GM23338 (cell line): ENCODE results near the gene PRKACA. TPM values are rescaled to one million over a fixed set of nuclear protein-coding genes. Genes with fewer than 3 reads are reported as not detected.

Source experiments
- ATAC-seq: fragments of 200-7000 bp; cut with Tn5 transposase; 3 replicates; pipeline ENCODE4 v1.9.1; 2020
- DNase-seq: peaks from one replicate; pipeline ENCODE4 v3.0.0-alpha.2; 2015; ENCODE audit warnings: low spot score
- H2AFZ ChIP-seq: fragments of 200-600 bp; sonication (generic); 2 replicates; pipeline ENCODE4 v1.8.0; 2016; ENCODE audit warnings: antibody characterized with exemption, mild to moderate bottlenecking, moderate library complexity
- H3F3A ChIP-seq: fragments of 200-600 bp; sonication (generic); replicated peaks from 2 replicates; pipeline ENCODE4 v1.8.0; 2017; ENCODE audit warnings: antibody characterized with exemption, mixed run types, low read depth
- H3K27ac ChIP-seq: fragments of 200-600 bp; sonication (generic); 2 replicates; pipeline ENCODE4 v1.6.1; 2016; ENCODE audit warnings: low read depth
- H3K27me3 ChIP-seq: fragments of 200-600 bp; sonication (generic); 2 replicates; pipeline ENCODE4 v1.8.0; 2016; ENCODE audit warnings: mild to moderate bottlenecking, mixed run types, moderate library complexity; ENCODE audit not compliant: insufficient read depth
- H3K36me3 ChIP-seq: fragments of 200-600 bp; sonication (generic); 2 replicates; pipeline ENCODE4 v1.8.0; 2016; ENCODE audit warnings: mild to moderate bottlenecking; ENCODE audit not compliant: insufficient read depth
- H3K4me1 ChIP-seq: fragments of 200-600 bp; sonication (generic); 2 replicates; pipeline ENCODE4 v1.8.0; 2016; ENCODE audit warnings: mild to moderate bottlenecking, moderate library complexity; ENCODE audit not compliant: insufficient read depth
- H3K4me2 ChIP-seq: fragments of 200-600 bp; sonication (generic); 2 replicates; pipeline ENCODE4 v1.7.1; 2017; ENCODE audit warnings: mixed run types
- H3K4me3 ChIP-seq: fragments of 200-600 bp; sonication (generic); 2 replicates; pipeline ENCODE4 v1.6.1; 2016; ENCODE audit warnings: mixed run types
- H3K79me2 ChIP-seq: fragments of 200-600 bp; sonication (generic); replicated peaks from 2 replicates; pipeline ENCODE4 v1.8.0; 2017; ENCODE audit warnings: mild to moderate bottlenecking; ENCODE audit not compliant: insufficient read depth
- H3K9me2 ChIP-seq: fragments of 200-600 bp; sonication (generic); 2 replicates; pipeline ENCODE4 v1.8.0; 2017; ENCODE audit not compliant: insufficient read depth
- H4K20me1 ChIP-seq: fragments of 200-600 bp; sonication (generic); replicated peaks from 2 replicates; pipeline ENCODE4 v1.8.0; 2017; ENCODE audit warnings: mild to moderate bottlenecking; ENCODE audit not compliant: insufficient read depth
- H3K27ac Mint-ChIP-seq: 2 replicates; pipeline ENCODE4 v1.8.0; 2020; ENCODE audit warnings: inconsistent platforms, mild to moderate bottlenecking, moderate library complexity, mixed read lengths
- H3K27me3 Mint-ChIP-seq: 3 replicates; pipeline ENCODE4 v1.8.0; 2022; ENCODE audit warnings: low read depth, mild to moderate bottlenecking, moderate library complexity, mixed read lengths, inconsistent platforms; ENCODE audit not compliant: insufficient read depth, poor library complexity
- H3K36me3 Mint-ChIP-seq: 3 replicates; pipeline ENCODE4 v1.8.0; 2021; ENCODE audit warnings: low read depth, mild to moderate bottlenecking, inconsistent platforms, moderate library complexity, mixed read lengths
- H3K4me1 Mint-ChIP-seq: 3 replicates; pipeline ENCODE4 v1.8.0; 2020; ENCODE audit warnings: mild to moderate bottlenecking, inconsistent platforms, mixed read lengths
- H3K4me3 Mint-ChIP-seq: 3 replicates; pipeline ENCODE4 v1.8.0; 2021; ENCODE audit warnings: moderate library complexity, mild to moderate bottlenecking, inconsistent platforms, mixed read lengths
- H3K9me3 Mint-ChIP-seq: 3 replicates; pipeline ENCODE4 v1.8.0; 2020; ENCODE audit warnings: moderate library complexity, mild to moderate bottlenecking, inconsistent platforms, mixed read lengths
- CREB1 ChIP-seq: fragments of 250-450 bp; sonication (Bioruptor Pico); IDR thresholded peaks from 2 replicates; pipeline ENCODE4 v1.5.0; 2020; ENCODE audit warnings: low read depth, mild to moderate bottlenecking, moderate library complexity
- CTCF ChIP-seq, 2 experiments: fragments of 200-600 bp in 1 of 2; sonication (generic) in 1 of 2; conservative IDR thresholded peaks; 2 replicates each; pipeline versions ENCODE4 v1.5.1 to v1.6.1; 2016 to 2017; ENCODE audit warnings: antibody characterized with exemption in 2 of 2, low read depth in 2 of 2, mild to moderate bottlenecking in 2 of 2, moderate library complexity in 1 of 2
- EZH2 ChIP-seq: fragments of 200-600 bp; sonication (generic); IDR thresholded peaks from one replicate; pipeline ENCODE4 v1.8.0; 2017; ENCODE audit warnings: antibody characterized with exemption, mild to moderate bottlenecking, low read depth; ENCODE audit not compliant: unreplicated experiment
- EZH2phosphoT487 ChIP-seq: fragments of 200-600 bp; sonication (generic); IDR thresholded peaks from one replicate; pipeline ENCODE4 v1.8.1; 2018; ENCODE audit warnings: antibody characterized with exemption; ENCODE audit not compliant: unreplicated experiment
- JUNB ChIP-seq: IDR thresholded peaks from one replicate; pipeline ENCODE4 v1.6.1; 2016; ENCODE audit warnings: antibody characterized with exemption; ENCODE audit not compliant: unreplicated experiment
- NANOG ChIP-seq: IDR thresholded peaks from 2 replicates; pipeline ENCODE4 v1.6.1; 2016; ENCODE audit warnings: antibody characterized with exemption, borderline replicate concordance
- POLR2AphosphoS5 ChIP-seq: IDR thresholded peaks from 2 replicates; pipeline ENCODE4 v1.6.1; 2016; ENCODE audit warnings: antibody characterized with exemption, low read depth
- REST ChIP-seq: IDR thresholded peaks from one replicate; pipeline ENCODE4 v1.6.1; 2018; ENCODE audit warnings: antibody characterized with exemption; ENCODE audit not compliant: unreplicated experiment
- STAT1 ChIP-seq: IDR thresholded peaks from one replicate; pipeline ENCODE4 v1.6.1; 2016; ENCODE audit warnings: antibody characterized with exemption; ENCODE audit not compliant: unreplicated experiment
- ZNF114 ChIP-seq: fragments of 250-450 bp; sonication (Bioruptor Pico); IDR thresholded peaks from 2 replicates; pipeline ENCODE4 v1.5.0; 2020; ENCODE audit warnings: mild to moderate bottlenecking, moderate library complexity
- ZNF331 ChIP-seq: fragments of 250-450 bp; sonication (Bioruptor Pico); IDR thresholded peaks from 2 replicates; pipeline ENCODE4 v1.5.0; 2020; ENCODE audit warnings: low read depth, mild to moderate bottlenecking, moderate library complexity
- polyA plus RNA-seq: library from polyadenylated mRNA; unstranded; fragments of >200 nt; fragmentation: Nextera tagmentation; extraction: Ambion mirVana; gene quantifications from 2 replicates; pipeline ENCODE4 v1.2.1, GENCODE V29; 2016
- total RNA-seq: library from RNA; depleted of rRNA; stranded (reverse); fragments of >200 nt; shearing (Covaris generic); gene quantifications from 2 replicates; pipeline ENCODE4 v1.2.3, GENCODE V29; 2014
- TF ChIP-seq, protein P1 (sequence below): fragments of 250-450 bp; sonication (Bioruptor Pico); IDR thresholded peaks from 2 replicates; pipeline ENCODE4 v1.5.0; 2020; ENCODE audit warnings: mild to moderate bottlenecking, moderate library complexity
- TF ChIP-seq, protein P2 (sequence below): IDR thresholded peaks from 2 replicates; pipeline ENCODE4 v1.6.1; 2016; ENCODE audit warnings: antibody characterized with exemption

The PRKACA gene
- total and polyA plus RNA-seq, 2 experiments from 2014 or later = 13.0 to 31.3 TPM

DNA sequence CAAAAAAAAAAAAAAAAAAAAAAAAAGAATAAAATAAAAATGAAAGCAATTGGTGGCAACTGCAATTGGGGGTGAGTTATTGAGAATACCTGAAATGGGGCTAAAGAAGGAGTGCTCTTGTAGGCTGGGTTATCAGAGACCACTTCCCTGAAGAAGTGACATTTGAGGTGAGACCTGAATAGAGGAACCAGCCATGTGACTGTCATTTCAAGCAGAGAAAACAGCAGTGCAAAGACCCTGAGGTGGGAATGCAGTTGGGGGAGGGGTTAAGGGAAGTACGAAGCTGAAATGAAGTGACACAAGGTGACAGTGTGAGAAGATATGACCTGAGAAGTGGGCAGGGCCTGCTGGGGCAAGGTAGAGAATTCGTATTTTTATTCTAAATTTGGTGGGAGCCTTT is 51.4 kb downstream of the PRKACA start:
- Mint-ChIP-seq H3K4me3 (no peak overlapping the region), H3K27ac (no peak overlapping the region)
- no peak overlapping the region for H2AFZ ChIP-seq

More for the DNA sequence above, 51.4 kb downstream of the PRKACA start:
- Histone ChIP-seq H3K36me3 (no peaks in the 10 kb centered on the region), H3K9me2 (no peaks in the 10 kb centered on the region), H3K4me1 (0 out of 2 replicates have a peak, but pooled peaks cover 2% of the 10 kb centered on the region), H3K4me2 (no peak overlapping the region), H3K4me3 (no peak overlapping the region), H3K27ac (no peak overlapping the region), H3K27me3 (peaks cover 8% of the 10 kb centered on the region; the same call in 1 of the 2 replicates), H3F3A (0 out of 2 replicates have a peak, but pooled peaks cover 8% of the 10 kb centered on the region), H4K20me1 (no peaks in the 10 kb centered on the region), H3K79me2 (no peaks in the 10 kb centered on the region)
- TF ChIP-seq EZH2phosphoT487 = no peak
- TF ChIP-seq ZNF114 (CRISPR knock-in tag) = no peak
- no peak for TF ChIP-seq ZNF331 (CRISPR knock-in tag)
- TF ChIP-seq JUNB = no peak
- TF ChIP-seq POLR2AphosphoS5 = no peak
- TF ChIP-seq STAT1 = no peak
- TF ChIP-seq EZH2 = no peak
- no peak for TF ChIP-seq REST
- no peak for TF ChIP-seq CREB1
- TF ChIP-seq, protein P1, sequence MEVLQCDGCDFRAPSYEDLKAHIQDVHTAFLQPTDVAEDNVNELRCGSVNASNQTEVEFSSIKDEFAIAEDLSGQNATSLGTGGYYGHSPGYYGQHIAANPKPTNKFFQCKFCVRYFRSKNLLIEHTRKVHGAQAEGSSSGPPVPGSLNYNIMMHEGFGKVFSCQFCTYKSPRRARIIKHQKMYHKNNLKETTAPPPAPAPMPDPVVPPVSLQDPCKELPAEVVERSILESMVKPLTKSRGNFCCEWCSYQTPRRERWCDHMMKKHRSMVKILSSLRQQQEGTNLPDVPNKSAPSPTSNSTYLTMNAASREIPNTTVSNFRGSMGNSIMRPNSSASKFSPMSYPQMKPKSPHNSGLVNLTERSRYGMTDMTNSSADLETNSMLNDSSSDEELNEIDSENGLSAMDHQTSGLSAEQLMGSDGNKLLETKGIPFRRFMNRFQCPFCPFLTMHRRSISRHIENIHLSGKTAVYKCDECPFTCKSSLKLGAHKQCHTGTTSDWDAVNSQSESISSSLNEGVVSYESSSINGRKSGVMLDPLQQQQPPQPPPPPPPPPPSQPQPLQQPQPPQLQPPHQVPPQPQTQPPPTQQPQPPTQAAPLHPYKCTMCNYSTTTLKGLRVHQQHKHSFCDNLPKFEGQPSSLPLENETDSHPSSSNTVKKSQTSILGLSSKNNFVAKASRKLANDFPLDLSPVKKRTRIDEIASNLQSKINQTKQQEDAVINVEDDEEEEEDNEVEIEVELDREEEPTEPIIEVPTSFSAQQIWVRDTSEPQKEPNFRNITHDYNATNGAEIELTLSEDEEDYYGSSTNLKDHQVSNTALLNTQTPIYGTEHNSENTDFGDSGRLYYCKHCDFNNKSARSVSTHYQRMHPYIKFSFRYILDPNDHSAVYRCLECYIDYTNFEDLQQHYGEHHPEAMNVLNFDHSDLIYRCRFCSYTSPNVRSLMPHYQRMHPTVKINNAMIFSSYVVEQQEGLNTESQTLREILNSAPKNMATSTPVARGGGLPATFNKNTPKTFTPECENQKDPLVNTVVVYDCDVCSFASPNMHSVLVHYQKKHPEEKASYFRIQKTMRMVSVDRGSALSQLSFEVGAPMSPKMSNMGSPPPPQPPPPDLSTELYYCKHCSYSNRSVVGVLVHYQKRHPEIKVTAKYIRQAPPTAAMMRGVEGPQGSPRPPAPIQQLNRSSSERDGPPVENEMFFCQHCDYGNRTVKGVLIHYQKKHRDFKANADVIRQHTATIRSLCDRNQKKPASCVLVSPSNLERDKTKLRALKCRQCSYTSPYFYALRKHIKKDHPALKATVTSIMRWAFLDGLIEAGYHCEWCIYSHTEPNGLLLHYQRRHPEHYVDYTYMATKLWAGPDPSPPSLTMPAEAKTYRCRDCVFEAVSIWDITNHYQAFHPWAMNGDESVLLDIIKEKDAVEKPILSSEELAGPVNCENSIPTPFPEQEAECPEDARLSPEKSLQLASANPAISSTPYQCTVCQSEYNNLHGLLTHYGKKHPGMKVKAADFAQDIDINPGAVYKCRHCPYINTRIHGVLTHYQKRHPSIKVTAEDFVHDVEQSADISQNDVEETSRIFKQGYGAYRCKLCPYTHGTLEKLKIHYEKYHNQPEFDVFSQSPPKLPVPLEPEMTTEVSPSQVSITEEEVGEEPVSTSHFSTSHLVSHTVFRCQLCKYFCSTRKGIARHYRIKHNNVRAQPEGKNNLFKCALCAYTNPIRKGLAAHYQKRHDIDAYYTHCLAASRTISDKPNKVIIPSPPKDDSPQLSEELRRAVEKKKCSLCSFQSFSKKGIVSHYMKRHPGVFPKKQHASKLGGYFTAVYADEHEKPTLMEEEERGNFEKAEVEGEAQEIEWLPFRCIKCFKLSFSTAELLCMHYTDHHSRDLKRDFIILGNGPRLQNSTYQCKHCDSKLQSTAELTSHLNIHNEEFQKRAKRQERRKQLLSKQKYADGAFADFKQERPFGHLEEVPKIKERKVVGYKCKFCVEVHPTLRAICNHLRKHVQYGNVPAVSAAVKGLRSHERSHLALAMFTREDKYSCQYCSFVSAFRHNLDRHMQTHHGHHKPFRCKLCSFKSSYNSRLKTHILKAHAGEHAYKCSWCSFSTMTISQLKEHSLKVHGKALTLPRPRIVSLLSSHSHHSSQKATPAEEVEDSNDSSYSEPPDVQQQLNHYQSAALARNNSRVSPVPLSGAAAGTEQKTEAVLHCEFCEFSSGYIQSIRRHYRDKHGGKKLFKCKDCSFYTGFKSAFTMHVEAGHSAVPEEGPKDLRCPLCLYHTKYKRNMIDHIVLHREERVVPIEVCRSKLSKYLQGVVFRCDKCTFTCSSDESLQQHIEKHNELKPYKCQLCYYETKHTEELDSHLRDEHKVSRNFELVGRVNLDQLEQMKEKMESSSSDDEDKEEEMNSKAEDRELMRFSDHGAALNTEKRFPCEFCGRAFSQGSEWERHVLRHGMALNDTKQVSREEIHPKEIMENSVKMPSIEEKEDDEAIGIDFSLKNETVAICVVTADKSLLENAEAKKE = no peak
- TF ChIP-seq NANOG = no peak
- no peak for TF ChIP-seq CTCF (conservative IDR thresholded peaks at IDR 0.05; ENCODE audit: low read depth in 2 of 2)
- TF ChIP-seq, protein P2, sequence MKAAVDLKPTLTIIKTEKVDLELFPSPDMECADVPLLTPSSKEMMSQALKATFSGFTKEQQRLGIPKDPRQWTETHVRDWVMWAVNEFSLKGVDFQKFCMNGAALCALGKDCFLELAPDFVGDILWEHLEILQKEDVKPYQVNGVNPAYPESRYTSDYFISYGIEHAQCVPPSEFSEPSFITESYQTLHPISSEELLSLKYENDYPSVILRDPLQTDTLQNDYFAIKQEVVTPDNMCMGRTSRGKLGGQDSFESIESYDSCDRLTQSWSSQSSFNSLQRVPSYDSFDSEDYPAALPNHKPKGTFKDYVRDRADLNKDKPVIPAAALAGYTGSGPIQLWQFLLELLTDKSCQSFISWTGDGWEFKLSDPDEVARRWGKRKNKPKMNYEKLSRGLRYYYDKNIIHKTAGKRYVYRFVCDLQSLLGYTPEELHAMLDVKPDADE = no peak
- Mint-ChIP-seq H3K36me3 (no peaks in the 10 kb centered on the region), H3K27me3 (peaks cover 13% of the 10 kb centered on the region), H3K4me1 (peaks cover 5% of the 10 kb centered on the region; the same call in 2 of the 3 replicates), H3K9me3 (no peaks in the 10 kb centered on the region; the same call in 2 of the 3 replicates)
- ATAC-seq = no peak
- DNase-seq = no peak
